Caco-2 (cell line): ENCODE results near the gene TMEM250. TPM values are rescaled to one million over a fixed set of nuclear protein-coding genes. Genes with fewer than 3 reads are reported as not detected.

ENCODE experiments used
- BruUV-seq: library from RNA; stranded (reverse); fragments of 400-500 nt; replicated peaks from 2 replicates; lab custom pipeline; 2021; lab: Mats Ljungman, UMichigan
- CTCF ChIA-PET: fragments of 300-600 bp; sonication (Branson Sonifier 250); formaldehyde crosslinking; loops from one replicate; lab custom pipeline; 2022; ENCODE audit warnings: antibody characterized with exemption; lab: Charles Lee
- POLR2A ChIA-PET: fragments of 300-600 bp; sonication (Branson Sonifier 250); formaldehyde crosslinking; loops from one replicate; lab custom pipeline; 2022; ENCODE audit warnings: antibody characterized with exemption; lab: Charles Lee
- DNase-seq, 2 experiments: peaks; one replicate each; pipeline versions ENCODE4 v3.0.0 to v3.0.0-alpha.2; 2020 to 2022
- H3K27me3 ChIP-seq: replicated peaks from 2 replicates; pipeline ENCODE4 v1.6.0; 2011; ENCODE audit warnings: low read length; ENCODE audit not compliant: control insufficient read depth, insufficient read depth
- H3K36me3 ChIP-seq: 2 replicates; pipeline ENCODE4 v1.5.1; 2011; ENCODE audit warnings: low read length; ENCODE audit not compliant: control insufficient read depth, insufficient read depth
- H3K4me1 ChIP-seq: fragments of 250-450 bp; sonication (Bioruptor Pico); 2 replicates; pipeline ENCODE4 v1.5.1; 2020; ENCODE audit warnings: mild to moderate bottlenecking
- H3K4me3 ChIP-seq: 2 replicates; pipeline ENCODE4 v1.5.1; 2011; ENCODE audit warnings: low read depth, mild to moderate bottlenecking, control low read depth, low read length
- H3K9me3 ChIP-seq: fragments of 250-450 bp; sonication (Bioruptor Pico); 2 replicates; pipeline ENCODE4 v1.5.1; 2020; ENCODE audit warnings: mild to moderate bottlenecking, moderate library complexity
- H3K27ac Mint-ChIP-seq: one replicate; pipeline ENCODE4 v1.8.0; 2022; ENCODE audit warnings: mixed read lengths; ENCODE audit not compliant: unreplicated experiment
- H3K27me3 Mint-ChIP-seq: one replicate; pipeline ENCODE4 v1.8.0; 2022; ENCODE audit warnings: mixed read lengths; ENCODE audit not compliant: insufficient read depth, unreplicated experiment
- H3K36me3 Mint-ChIP-seq: one replicate; pipeline ENCODE4 v1.8.0; 2022; ENCODE audit warnings: mild to moderate bottlenecking, mixed read lengths; ENCODE audit not compliant: insufficient read depth, unreplicated experiment
- H3K4me1 Mint-ChIP-seq: one replicate; pipeline ENCODE4 v1.8.0; 2022; ENCODE audit warnings: low read depth, mixed read lengths; ENCODE audit not compliant: unreplicated experiment
- H3K4me3 Mint-ChIP-seq: one replicate; pipeline ENCODE4 v1.8.0; 2022; ENCODE audit warnings: mild to moderate bottlenecking, moderate library complexity, mixed read lengths; ENCODE audit not compliant: unreplicated experiment
- H3K9me3 Mint-ChIP-seq: one replicate; pipeline ENCODE4 v1.8.0; 2022; ENCODE audit warnings: mixed read lengths; ENCODE audit not compliant: unreplicated experiment
- intact Hi-C: fragments of 100-400 bp; cut with micrococcal nuclease; formaldehyde crosslinking; loops from one replicate; pipeline ENCODE4 v1.10.0; 2022; ENCODE audit not compliant: unreplicated experiment
- total RNA-seq: library from RNA; stranded (reverse); gene quantifications from 2 replicates; pipeline ENCODE4 v1.2.3, GENCODE V29; 2022
- TF ChIP-seq, protein P1 (sequence below), 2 experiments: fragments of 200-600 bp in 1 of 2; IDR thresholded peaks; 1 replicate in 1 of 2; 2 replicates in 1 of 2; pipeline versions ENCODE4 v1.5.1 to v1.8.0; 2011 to 2022; ENCODE audit warnings: antibody characterized with exemption in 1 of 2, control low read depth in 1 of 2, inconsistent platforms in 1 of 2, low read depth in 1 of 2, low read length in 1 of 2, mild to moderate bottlenecking in 1 of 2, moderate library complexity in 1 of 2; ENCODE audit not compliant: insufficient read depth in 1 of 2, severe bottlenecking in 1 of 2, unreplicated experiment in 1 of 2

TMEM250 gene
- total RNA-seq, 1 experiment from 2014 or later = 38.2 TPM

GRCh38 chr9:136081113-136081825 lies 37.4 kb downstream of the TMEM250 start:
- no peak overlapping the region for H3K4me3 ChIP-seq
- TF ChIP-seq, protein P1, sequence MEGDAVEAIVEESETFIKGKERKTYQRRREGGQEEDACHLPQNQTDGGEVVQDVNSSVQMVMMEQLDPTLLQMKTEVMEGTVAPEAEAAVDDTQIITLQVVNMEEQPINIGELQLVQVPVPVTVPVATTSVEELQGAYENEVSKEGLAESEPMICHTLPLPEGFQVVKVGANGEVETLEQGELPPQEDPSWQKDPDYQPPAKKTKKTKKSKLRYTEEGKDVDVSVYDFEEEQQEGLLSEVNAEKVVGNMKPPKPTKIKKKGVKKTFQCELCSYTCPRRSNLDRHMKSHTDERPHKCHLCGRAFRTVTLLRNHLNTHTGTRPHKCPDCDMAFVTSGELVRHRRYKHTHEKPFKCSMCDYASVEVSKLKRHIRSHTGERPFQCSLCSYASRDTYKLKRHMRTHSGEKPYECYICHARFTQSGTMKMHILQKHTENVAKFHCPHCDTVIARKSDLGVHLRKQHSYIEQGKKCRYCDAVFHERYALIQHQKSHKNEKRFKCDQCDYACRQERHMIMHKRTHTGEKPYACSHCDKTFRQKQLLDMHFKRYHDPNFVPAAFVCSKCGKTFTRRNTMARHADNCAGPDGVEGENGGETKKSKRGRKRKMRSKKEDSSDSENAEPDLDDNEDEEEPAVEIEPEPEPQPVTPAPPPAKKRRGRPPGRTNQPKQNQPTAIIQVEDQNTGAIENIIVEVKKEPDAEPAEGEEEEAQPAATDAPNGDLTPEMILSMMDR (IDR thresholded peaks at IDR 0.05; ENCODE audit: insufficient read depth in 1 of 2, low read depth in 1 of 2, low read length in 1 of 2, severe bottlenecking in 1 of 2, unreplicated experiment in 1 of 2) = no peak
- Mint-ChIP-seq H3K4me3 (no peak overlapping the region), H3K27me3 (no peaks in the 10 kb centered on the region), H3K4me1 (peaks cover 9% of the 10 kb centered on the region), H3K27ac (no peak overlapping the region), H3K36me3 (peaks cover 13% of the 10 kb centered on the region), H3K9me3 (no peaks in the 10 kb centered on the region)
- no TSS peak for BruUV-seq
- DNase-seq = no peak
- H3K4me1 ChIP-seq = no peaks in the 10 kb centered on the region; the same call in 1 of the 2 replicates
- CTCF ChIA-PET = no interaction called here
- intact Hi-C loops = no loop called here
- H3K36me3 ChIP-seq = no peaks in the 10 kb centered on the region; the same call in 1 of the 2 replicates
- POLR2A ChIA-PET = no interaction called here
- no peaks in the 10 kb centered on the region for H3K27me3 ChIP-seq
- no peaks in the 10 kb centered on the region for H3K9me3 ChIP-seq

GRCh38 chr9:136080716-136081112 lies 38.0 kb downstream of the TMEM250 start:
- intact Hi-C loops = no loop called here
- TF ChIP-seq, protein P1 (IDR thresholded peaks at IDR 0.05; ENCODE audit: insufficient read depth in 1 of 2, low read depth in 1 of 2, low read length in 1 of 2, severe bottlenecking in 1 of 2, unreplicated experiment in 1 of 2) = no peak
- POLR2A ChIA-PET = no interaction called here
- no peaks in the 10 kb centered on the region for H3K9me3 Mint-ChIP-seq
- no peak overlapping the region for H3K4me3 ChIP-seq
- DNase-seq = no peak
- H3K27me3 ChIP-seq = no peaks in the 10 kb centered on the region
- no peaks in the 10 kb centered on the region; the same call in 1 of the 2 replicates for H3K36me3 ChIP-seq
- H3K36me3 Mint-ChIP-seq = peaks cover 13% of the 10 kb centered on the region
- no peaks in the 10 kb centered on the region for H3K27me3 Mint-ChIP-seq
- H3K9me3 ChIP-seq = no peaks in the 10 kb centered on the region
- H3K4me1 Mint-ChIP-seq = peaks cover 10% of the 10 kb centered on the region
- no TSS peak for BruUV-seq
- no peak overlapping the region for H3K4me3 Mint-ChIP-seq
- CTCF ChIA-PET = no interaction called here
- H3K27ac Mint-ChIP-seq = no peak overlapping the region
- H3K4me1 ChIP-seq = no peaks in the 10 kb centered on the region; the same call in 1 of the 2 replicates

DNA sequence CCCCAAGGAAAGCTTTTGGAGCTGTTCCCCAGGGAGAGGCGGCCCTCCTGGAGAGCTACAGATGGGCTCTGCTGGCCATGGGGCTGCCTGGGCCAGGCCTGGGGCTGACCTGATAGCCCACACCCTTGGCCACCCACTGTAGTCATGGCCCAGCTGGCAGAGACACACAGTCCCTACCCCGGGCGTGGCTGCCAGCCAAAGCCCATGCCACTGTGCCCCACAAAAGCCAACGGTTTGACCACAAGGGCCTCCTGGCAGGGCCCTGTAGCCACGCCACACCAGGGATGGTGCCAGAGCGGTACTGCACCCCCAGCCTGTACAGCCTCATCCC lies 38.8 kb downstream of the TMEM250 start:
- POLR2A ChIA-PET = no interaction called here
- H3K4me1 Mint-ChIP-seq = peaks cover 10% of the 10 kb centered on the region
- BruUV-seq = no TSS peak
- H3K4me3 Mint-ChIP-seq = no peak overlapping the region
- no peaks in the 10 kb centered on the region; the same call in 1 of the 2 replicates for H3K36me3 ChIP-seq
- no peaks in the 10 kb centered on the region for H3K9me3 ChIP-seq
- no peaks in the 10 kb centered on the region for H3K27me3 Mint-ChIP-seq
- H3K9me3 Mint-ChIP-seq = no peaks in the 10 kb centered on the region
- CTCF ChIA-PET = no interaction called here
- H3K36me3 Mint-ChIP-seq = peaks cover 13% of the 10 kb centered on the region
- intact Hi-C loops = no loop called here
- no peaks in the 10 kb centered on the region; the same call in 1 of the 2 replicates for H3K4me1 ChIP-seq
- H3K27me3 ChIP-seq = no peaks in the 10 kb centered on the region
- TF ChIP-seq, protein P1 (IDR thresholded peaks at IDR 0.05; ENCODE audit: insufficient read depth in 1 of 2, low read depth in 1 of 2, low read length in 1 of 2, severe bottlenecking in 1 of 2, unreplicated experiment in 1 of 2) = no peak
- no peak overlapping the region for H3K4me3 ChIP-seq
- no peak for DNase-seq
- H3K27ac Mint-ChIP-seq = no peak overlapping the region
